M059J (cell line): Measurements from ENCODE around the gene ETV4. TPM values are rescaled to one million over a fixed set of nuclear protein-coding genes. Genes with fewer than 3 reads are reported as not detected.
"Not testable (repeated sequence)": the region's sequence is repeated elsewhere in the genome, so short reads cannot be mapped to it uniquely, and the experiment has no call there.

ENCODE experiments used
- DNase-seq: peaks from one replicate; pipeline ENCODE4 v3.0.0-alpha.2; 2012; ENCODE audit warnings: low read depth
- total RNA-seq: library from RNA; depleted of rRNA; stranded (reverse); fragments of >200 nt; shearing (Covaris generic); gene quantifications from 2 replicates; pipeline ENCODE4 v1.2.3, GENCODE V29; 2014; rRNA removed

Gene ETV4
- total RNA-seq, 1 experiment from 2014 or later, result 6.9 TPM

- no peak for DNase-seq
Measured at GRCh38 chr17:43517161-43517560, 29.0 kb downstream of the ETV4 start.

GRCh38 chr17:43515656-43516055 lies 30.5 kb downstream of the ETV4 start:
- DNase-seq, result peak; percentile 12

- DNase-seq, result not testable (repeated sequence)
Measured at GRCh38 chr17:43511199-43511598, 34.9 kb downstream of the ETV4 start.

- not testable (repeated sequence) for DNase-seq
Measured at GRCh38 chr17:43509440-43509839, 36.7 kb downstream of the ETV4 start.

DNA sequence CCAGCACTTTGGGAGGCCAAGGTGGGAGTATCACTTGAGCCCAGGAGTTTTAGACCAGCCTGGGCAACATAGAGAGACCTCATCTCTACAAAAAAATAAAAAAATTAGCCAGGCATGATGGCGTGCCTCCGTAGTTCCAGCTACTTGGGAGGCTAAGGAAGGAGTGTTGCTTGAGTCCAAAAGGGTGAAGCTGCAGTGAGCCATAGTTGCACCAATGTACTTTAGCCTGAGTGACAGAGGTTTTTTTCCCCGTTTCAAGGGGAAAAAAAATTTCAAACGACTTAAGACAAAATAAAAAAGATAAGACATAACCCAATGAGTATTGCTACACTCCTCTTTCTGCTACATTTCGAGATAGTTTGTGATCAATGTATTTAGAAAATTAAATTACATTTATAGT lies 55.5 kb downstream of the ETV4 start:
- DNase-seq, result no peak

GRCh38 chr17:43483674-43484551 lies 62.2 kb downstream of the ETV4 start, which contains the start of gene DHX8:
Gene DHX8 (plus strand): TSS chr17:43483975. CDS start chr17:43484038, 63 bp downstream.
- peak; percentile 98 for DNase-seq

DNA sequence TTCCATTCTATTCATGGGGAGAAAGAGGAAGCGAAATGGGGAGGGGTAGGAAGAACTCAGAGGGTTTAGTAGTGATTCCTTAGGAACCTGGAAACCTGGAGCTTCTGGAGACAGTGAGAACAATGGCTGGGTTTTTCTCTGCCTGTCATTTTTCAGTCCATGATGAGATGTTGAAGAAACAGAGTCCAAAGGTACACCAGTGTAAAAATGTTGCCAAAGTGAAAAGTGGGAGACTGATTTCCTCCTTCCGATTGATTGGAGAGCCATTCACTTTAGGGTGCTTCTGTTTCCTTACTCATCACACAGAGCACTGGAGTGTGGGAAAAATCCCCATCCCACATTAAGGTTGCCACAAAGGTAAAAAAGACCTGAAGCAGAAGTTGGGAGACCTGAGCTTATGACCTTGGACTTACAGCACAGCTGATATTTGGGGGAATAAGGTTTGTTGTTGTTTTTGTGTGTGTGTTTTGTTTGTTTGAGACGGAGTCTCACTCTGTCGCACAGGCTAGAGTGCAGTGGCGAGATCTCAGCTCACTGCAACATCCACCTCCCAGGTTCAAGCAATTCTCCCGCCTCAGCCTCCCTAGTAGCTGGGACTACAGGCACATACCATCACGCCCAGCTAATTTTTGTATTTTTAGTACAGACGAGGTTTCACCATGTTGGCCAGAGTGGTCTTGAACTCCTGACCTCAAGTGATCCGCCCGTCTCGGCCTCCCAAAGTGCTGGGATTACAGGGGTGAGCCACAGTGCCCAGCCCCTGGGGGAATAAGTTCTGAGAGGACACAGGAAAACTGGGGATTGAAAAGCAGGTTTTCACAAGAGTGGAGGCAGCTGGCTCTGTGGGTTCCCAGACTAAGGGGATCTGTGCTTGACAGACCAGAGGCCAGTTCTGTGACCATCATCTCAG lies 63.8 kb downstream of the ETV4 start:
- no peak for DNase-seq

- no peak for DNase-seq
Measured at GRCh38 chr17:43479948-43480347, 66.2 kb downstream of the ETV4 start.

Other genes starting within 250 kb of the ETV4 start
- 15.1 and 18.4 TPM in 2 replicates for gene ARL4D, start 147.3 kb downstream of the ETV4 start, total RNA-seq
- gene DHX8, start 62.4 kb downstream of the ETV4 start, total RNA-seq, result 53.7 and 62.9 TPM in 2 replicates
- gene MEOX1, start 115.6 kb upstream of the ETV4 start, total RNA-seq, result not detected in 2 replicates
- not detected in 2 replicates for gene SOST, start 212.5 kb upstream of the ETV4 start, total RNA-seq
- 37.7 and 51.5 TPM in 2 replicates for gene DUSP3, start 232.6 kb upstream of the ETV4 start, total RNA-seq
- not detected in 2 replicates for gene CFAP97D1, start 234.1 kb upstream of the ETV4 start, total RNA-seq